K562 (cell line): ENCODE measurements around the gene FXYD3. TPM values are rescaled to one million over a fixed set of nuclear protein-coding genes. Genes with fewer than 3 reads are reported as not detected.

Experiments
- E2F1 ChIP-seq: sonication (generic); formaldehyde crosslinking; IDR thresholded peaks from 2 replicates; pipeline ENCODE4 v1.8.1; 2023; ENCODE audit warnings: mild to moderate bottlenecking, missing genetic modification reagents, moderate library complexity
- E2F6 ChIP-seq, 2 experiments: IDR thresholded peaks; 2 replicates each; pipeline ENCODE4 v1.6.1; 2011; ENCODE audit warnings: borderline replicate concordance in 1 of 2, control low read depth in 1 of 2, low read depth in 1 of 2, low read length in 1 of 2, mild to moderate bottlenecking in 1 of 2, mixed read lengths in 1 of 2, moderate library complexity in 1 of 2; ENCODE audit not compliant: insufficient read depth in 1 of 2, insufficient read length in 1 of 2, poor library complexity in 1 of 2, severe bottlenecking in 1 of 2; ENCODE audit errors: extremely low read depth in 1 of 2
- HLTF ChIP-seq: fragments of 450-650 bp; IDR thresholded peaks from 2 replicates; pipeline ENCODE4 v1.6.1; 2016
- MLLT1 ChIP-seq, 2 experiments: fragments of 450-650 bp; IDR thresholded peaks; 2 replicates each; pipeline ENCODE4 v1.6.1; 2016
- NFATC3 ChIP-seq: fragments of 450-650 bp; IDR thresholded peaks from 2 replicates; pipeline ENCODE4 v1.6.1; 2017; ENCODE audit warnings: mild to moderate bottlenecking
- PHF21A ChIP-seq: fragments of 450-650 bp; IDR thresholded peaks from 2 replicates; pipeline ENCODE4 v1.6.1; 2017; ENCODE audit warnings: low read depth, borderline replicate concordance
- PHF8 ChIP-seq: fragments of 200-600 bp; sonication (generic); IDR thresholded peaks from 2 replicates; pipeline ENCODE4 v1.6.1; 2012; ENCODE audit warnings: mixed run types, mild to moderate bottlenecking, inconsistent platforms, low read length, moderate library complexity, borderline replicate concordance
- POLR2B ChIP-seq: fragments of 450-650 bp; IDR thresholded peaks from 2 replicates; pipeline ENCODE4 v1.6.1; 2018; ENCODE audit warnings: low read depth; ENCODE audit not compliant: partially characterized antibody
- SREBF2 ChIP-seq: sonication (generic); formaldehyde crosslinking; IDR thresholded peaks from 2 replicates; pipeline ENCODE4 v1.4.0; 2020; ENCODE audit warnings: mild to moderate bottlenecking, missing genetic modification reagents
- ZNF77 ChIP-seq: fragments of 250-450 bp; sonication (Bioruptor Pico); IDR thresholded peaks from 2 replicates; pipeline ENCODE4 v1.5.0; 2020
- polyA plus RNA-seq, 8 experiments: library from polyadenylated mRNA; depleted of rRNA in 4 of 8; stranded (reverse) in 5 of 8; unstranded in 3 of 8; fragments of >200 nt; fragmentation: Nextera tagmentation in 2 of 8; fragmentation: Illumina TruSeq in 1 of 8; extraction: Ambion mirVana in 2 of 8; extraction: Trizol in 1 of 8; gene quantifications; 2 replicates each; pipeline versions ENCODE4 v1.2.1 to v1.2.3, GENCODE V29; 2011 to 2014; ENCODE audit warnings: inconsistent platforms in 1 of 8, missing spikeins in 1 of 8
- total RNA-seq, 7 experiments: library from RNA; depleted of rRNA in 6 of 7; stranded (reverse); fragments of >200 nt in 6 of 7; fragmentation: Illumina TruSeq in 2 of 7; extraction: Trizol in 2 of 7; gene quantifications; 2 replicates each; pipeline versions ENCODE4 v1.2.1 to v1.2.3, GENCODE V29; 2011 to 2021; ENCODE audit warnings: low replicate concordance in 1 of 7
- TF ChIP-seq, protein P1 (sequence below): fragments of 450-650 bp; IDR thresholded peaks from 2 replicates; pipeline ENCODE4 v1.6.1; 2016; ENCODE audit warnings: antibody characterized with exemption

FXYD3 gene
- total and polyA plus RNA-seq, 9 of the 15 experiments (the other 6 are each of a cell fraction or from before 2014, with no cell fraction given): 0.24 TPM; not detected in 8

DNA sequence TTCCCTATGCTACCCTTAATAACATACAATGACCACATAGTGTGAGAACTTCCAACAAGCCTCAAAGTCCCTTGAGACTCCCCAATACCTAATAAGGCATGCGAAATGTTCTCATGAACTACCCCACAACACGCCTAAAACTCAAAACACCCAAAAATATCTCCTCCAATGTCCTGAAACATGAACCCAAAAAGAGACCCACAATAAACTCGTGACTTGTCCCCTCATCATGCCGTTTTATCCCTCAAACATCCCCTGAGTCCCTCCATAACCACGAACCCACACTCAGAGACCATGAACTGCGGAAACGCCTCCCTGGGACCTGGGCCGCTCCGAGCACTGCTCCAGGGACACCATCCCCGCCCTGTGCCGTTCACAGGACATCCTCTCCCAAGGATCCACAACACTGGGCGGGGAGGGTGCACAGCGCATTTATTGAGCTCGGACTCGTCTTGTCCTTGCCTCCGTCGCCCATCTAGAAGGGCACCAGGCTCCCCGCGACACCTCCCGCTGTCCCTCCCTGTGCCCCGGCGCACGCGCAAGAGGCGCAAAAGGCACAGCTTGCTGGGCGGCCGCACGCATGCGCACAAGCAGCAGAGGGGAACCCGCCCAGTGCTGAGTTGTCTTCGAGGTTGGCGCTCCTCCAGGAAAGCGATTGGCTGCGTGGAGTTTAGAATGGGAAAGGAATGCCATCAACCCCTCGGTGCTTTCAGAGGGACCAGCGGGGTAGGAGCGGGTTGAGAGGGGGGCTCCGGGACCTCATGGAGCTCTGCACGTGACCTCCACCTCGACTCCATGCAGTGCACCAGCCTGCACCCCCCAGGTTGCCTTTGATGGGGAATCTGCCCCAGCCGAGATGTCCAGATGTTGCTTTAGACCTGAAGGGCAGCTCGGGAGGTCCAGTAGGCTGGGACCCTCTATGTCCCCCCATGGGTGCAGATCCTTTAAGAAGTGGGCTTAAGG lies 8.8 kb downstream of the FXYD3 start (continued):
- TF ChIP-seq E2F1 (CRISPR knock-in tag): peak; percentile 48; the same call in 1 of the 2 replicates
- TF ChIP-seq ZNF77: peak; percentile 46; the same call in 1 of the 2 replicates
- no peak for TF ChIP-seq NFATC3
- TF ChIP-seq POLR2B: peak; percentile 97
- 0 out of 4 replicates have a peak, but pooled peaks of 1 of the 2 experiments have one; percentile 71 for TF ChIP-seq MLLT1 (IDR thresholded peaks at IDR 0.05)
- TF ChIP-seq SREBF2 (CRISPR knock-in tag): 0 out of 2 replicates have a peak, but pooled peaks have one; percentile 54
- TF ChIP-seq PHF8: peak; percentile 89; the same call in 1 of the 2 replicates
- no peak for TF ChIP-seq HLTF
- peak; percentile 85 to 91 for TF ChIP-seq E2F6 (IDR thresholded peaks at IDR 0.05; ENCODE audit: borderline replicate concordance in 1 of 2, extremely low read depth in 1 of 2, insufficient read depth in 1 of 2, insufficient read length in 1 of 2, low read depth in 1 of 2, low read length in 1 of 2, poor library complexity in 1 of 2, severe bottlenecking in 1 of 2)
- TF ChIP-seq, protein P1, sequence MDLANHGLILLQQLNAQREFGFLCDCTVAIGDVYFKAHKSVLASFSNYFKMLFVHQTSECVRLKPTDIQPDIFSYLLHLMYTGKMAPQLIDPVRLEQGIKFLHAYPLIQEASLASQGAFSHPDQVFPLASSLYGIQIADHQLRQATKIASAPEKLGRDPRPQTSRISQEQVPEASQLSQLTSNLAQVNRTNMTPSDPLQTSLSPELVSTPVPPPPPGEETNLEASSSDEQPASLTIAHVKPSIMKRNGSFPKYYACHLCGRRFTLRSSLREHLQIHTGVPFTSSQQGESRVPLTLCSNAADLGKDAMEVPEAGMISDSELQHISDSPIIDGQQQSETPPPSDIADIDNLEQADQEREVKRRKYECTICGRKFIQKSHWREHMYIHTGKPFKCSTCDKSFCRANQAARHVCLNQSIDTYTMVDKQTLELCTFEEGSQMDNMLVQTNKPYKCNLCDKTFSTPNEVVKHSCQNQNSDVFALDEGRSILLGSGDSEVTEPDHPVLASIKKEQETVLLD: peak; percentile 100
- TF ChIP-seq PHF21A: no peak
